Endothelial cell of umbilical vein (primary cell): ENCODE measurements around the gene RPS19BP1. TPM values are rescaled to one million over a fixed set of nuclear protein-coding genes. Genes with fewer than 3 reads are reported as not detected.
A peak's percentile ranks its signal among the peaks of the same experiment; 100 is the strongest.

Experiments
- BruUV-seq: library from RNA; stranded (reverse); fragments of 400-500 nt; replicated peaks from 2 replicates; lab custom pipeline; 2021; lab: Mats Ljungman, UMichigan
- CTCF ChIA-PET: fragments of 300-600, 350-600 bp; sonication (Branson Sonifier 250); formaldehyde crosslinking; loops from one replicate; lab custom pipeline; 2021; ENCODE audit warnings: antibody characterized with exemption, inconsistent platforms; lab: Charles Lee
- POLR2A ChIA-PET: fragments of 300-600, 350-600 bp; sonication (Branson Sonifier 250); formaldehyde crosslinking; loops from one replicate; lab custom pipeline; 2021; ENCODE audit warnings: antibody characterized with exemption, inconsistent platforms; lab: Charles Lee
- DNase-seq: peaks from one replicate; pipeline ENCODE4 v3.0.0-alpha.2; 2011; ENCODE audit warnings: low read depth, low spot score
- FAIRE-seq: peaks from 2 replicates; lab custom pipeline; 2011; peaks lifted over from hg19 to GRCh38; lab: Jason Lieb, UNC
- H2AFZ ChIP-seq: 2 replicates; pipeline ENCODE4 v1.6.0; 2012; ENCODE audit warnings: low read depth, low read length, control low read depth, inconsistent platforms
- H3K27ac ChIP-seq: 2 replicates; pipeline ENCODE4 v1.5.1; 2011; ENCODE audit warnings: low read depth, mild to moderate bottlenecking, control low read depth, low read length, moderate library complexity; ENCODE audit not compliant: insufficient read depth
- H3K27me3 ChIP-seq, 2 experiments: 2 replicates each; pipeline versions ENCODE4 v1.6.0 to v1.6.1; 2011; ENCODE audit warnings: low read length in 2 of 2, mixed read lengths in 1 of 2; ENCODE audit not compliant: control insufficient read depth in 2 of 2, insufficient read depth in 2 of 2
- H3K36me3 ChIP-seq, 2 experiments: 2 replicates in 1 of 2; 3 replicates in 1 of 2; pipeline ENCODE4 v1.5.1; 2011; ENCODE audit warnings: low read length in 2 of 2, mild to moderate bottlenecking in 1 of 2, moderate library complexity in 1 of 2; ENCODE audit not compliant: control insufficient read depth in 2 of 2, insufficient read depth in 2 of 2; ENCODE audit errors: extremely low read depth in 1 of 2
- H3K4me1 ChIP-seq: 3 replicates; pipeline ENCODE4 v1.5.1; 2011; ENCODE audit warnings: mild to moderate bottlenecking, low read length; ENCODE audit not compliant: control insufficient read depth, insufficient read depth; ENCODE audit errors: extremely low read depth
- H3K4me2 ChIP-seq: 2 replicates; pipeline ENCODE4 v1.6.1; 2011; ENCODE audit warnings: low read length, control low read depth, mixed read lengths; ENCODE audit not compliant: insufficient read depth
- H3K4me3 ChIP-seq, 3 experiments: fragments of 200-600 bp in 1 of 3; sonication (generic), shearing (Covaris generic) in 1 of 3; replicated peaks in 1 of 3; 2 replicates each; pipeline ENCODE4 v1.5.1; 2011 to 2016; ENCODE audit warnings: control low read depth in 3 of 3, low read length in 3 of 3, mild to moderate bottlenecking in 2 of 3, inconsistent platforms in 1 of 3, low read depth in 1 of 3, moderate library complexity in 1 of 3; ENCODE audit not compliant: insufficient read depth in 1 of 3
- H3K79me2 ChIP-seq: 2 replicates; pipeline ENCODE4 v1.6.0; 2012; ENCODE audit warnings: low read length, inconsistent platforms; ENCODE audit not compliant: control insufficient read depth, insufficient read depth
- H3K9ac ChIP-seq: replicated peaks from 2 replicates; pipeline ENCODE3; 2011; ENCODE audit warnings: low read length, control low read depth; ENCODE audit not compliant: insufficient read depth; ENCODE audit errors: extremely low read depth
- H3K9me1 ChIP-seq: replicated peaks from 3 replicates; pipeline ENCODE4 v1.6.0; 2011; ENCODE audit warnings: mild to moderate bottlenecking, low read length; ENCODE audit not compliant: control insufficient read depth, insufficient read depth; ENCODE audit errors: extremely low read depth
- H3K9me3 ChIP-seq: replicated peaks from 2 replicates; pipeline ENCODE4 v1.5.1; 2012; ENCODE audit warnings: low read length, inconsistent platforms; ENCODE audit not compliant: control insufficient read depth, insufficient read depth
- H4K20me1 ChIP-seq: replicated peaks from 2 replicates; pipeline ENCODE3; 2011; ENCODE audit warnings: mild to moderate bottlenecking, low read length; ENCODE audit not compliant: control insufficient read depth, insufficient read depth; ENCODE audit errors: extremely low read depth
- EZH2 ChIP-seq: IDR thresholded peaks from 2 replicates; pipeline ENCODE4 v1.6.1; 2012; ENCODE audit warnings: borderline replicate concordance, low read depth, mild to moderate bottlenecking, moderate library complexity, low read length, inconsistent platforms; ENCODE audit not compliant: severe bottlenecking
- FOS ChIP-seq: IDR thresholded peaks from 2 replicates; pipeline ENCODE4 v1.6.1; 2011; ENCODE audit warnings: mild to moderate bottlenecking, low read length, moderate library complexity, borderline replicate concordance; ENCODE audit not compliant: insufficient read depth
- GATA2 ChIP-seq: IDR thresholded peaks from 2 replicates; pipeline ENCODE4 v1.7.0; 2011; ENCODE audit warnings: low read depth, mild to moderate bottlenecking, moderate library complexity, mixed read lengths, low read length; ENCODE audit not compliant: insufficient read length, insufficient read depth
- JUN ChIP-seq: IDR thresholded peaks from 2 replicates; pipeline ENCODE4 v1.6.1; 2011; ENCODE audit warnings: borderline replicate concordance, low read depth; ENCODE audit not compliant: insufficient read length, insufficient read depth
- MYC ChIP-seq: IDR thresholded peaks from one replicate; pipeline ENCODE4 v1.6.1; 2011; ENCODE audit warnings: mild to moderate bottlenecking, low read depth, low read length
- POLR2A ChIP-seq: IDR thresholded peaks from 2 replicates; pipeline ENCODE4 v1.6.1; 2012; ENCODE audit warnings: low read depth, mild to moderate bottlenecking, control low read depth, low read length
- POLR2AphosphoS5 ChIP-seq: IDR thresholded peaks from 2 replicates; pipeline ENCODE4 v1.6.1; 2012; ENCODE audit warnings: low read depth, mild to moderate bottlenecking, control low read depth, low read length, moderate library complexity; ENCODE audit not compliant: insufficient read depth
- dilution Hi-C: fragments of 300-500 bp; cut with MboI; formaldehyde crosslinking; loops from one replicate; pipeline ENCODE4 v1.15.0; 2019; ENCODE audit warnings: low sequenced_read_pairs; ENCODE audit not compliant: extremely low pct_ligation_motif_present
- intact Hi-C: fragments of 100-400 bp; cut with micrococcal nuclease; formaldehyde crosslinking; loops from one replicate; pipeline ENCODE4 v1.10.0; 2022
- polyA plus RNA-seq, 4 experiments: library from polyadenylated mRNA; depleted of rRNA in 3 of 4; stranded (reverse) in 3 of 4; unstranded in 1 of 4; fragments of >200 nt; gene quantifications; 2 replicates each; pipeline versions ENCODE4 v1.2.1 to v1.2.3, GENCODE V29; 2011 to 2012; ENCODE audit warnings: missing spikeins in 1 of 4
- total RNA-seq: library from RNA; stranded (reverse); gene quantifications from 2 replicates; pipeline ENCODE4 v1.2.3, GENCODE V29; 2021
- TF ChIP-seq, protein P1 (sequence below): IDR thresholded peaks from 2 replicates; pipeline ENCODE4 v1.6.1; 2011; ENCODE audit not compliant: insufficient read depth, insufficient read length
- TF ChIP-seq, protein P2 (sequence below), 2 donors: IDR thresholded peaks; 1 replicate in 1 of 2; 2 replicates in 1 of 2; pipeline ENCODE4 v1.5.1; 2011; ENCODE audit warnings: low read length in 2 of 2, mild to moderate bottlenecking in 2 of 2, moderate library complexity in 2 of 2, control low read depth in 1 of 2, inconsistent platforms in 1 of 2, low read depth in 1 of 2; ENCODE audit not compliant: insufficient read depth in 1 of 2; ENCODE audit errors: extremely low read depth in 1 of 2

Gene RPS19BP1
- total and polyA plus RNA-seq, 2 donors (not counting 3 experiments of a cell fraction or from before 2014, with no cell fraction given) = 66.6 to 84.3 TPM

DNA sequence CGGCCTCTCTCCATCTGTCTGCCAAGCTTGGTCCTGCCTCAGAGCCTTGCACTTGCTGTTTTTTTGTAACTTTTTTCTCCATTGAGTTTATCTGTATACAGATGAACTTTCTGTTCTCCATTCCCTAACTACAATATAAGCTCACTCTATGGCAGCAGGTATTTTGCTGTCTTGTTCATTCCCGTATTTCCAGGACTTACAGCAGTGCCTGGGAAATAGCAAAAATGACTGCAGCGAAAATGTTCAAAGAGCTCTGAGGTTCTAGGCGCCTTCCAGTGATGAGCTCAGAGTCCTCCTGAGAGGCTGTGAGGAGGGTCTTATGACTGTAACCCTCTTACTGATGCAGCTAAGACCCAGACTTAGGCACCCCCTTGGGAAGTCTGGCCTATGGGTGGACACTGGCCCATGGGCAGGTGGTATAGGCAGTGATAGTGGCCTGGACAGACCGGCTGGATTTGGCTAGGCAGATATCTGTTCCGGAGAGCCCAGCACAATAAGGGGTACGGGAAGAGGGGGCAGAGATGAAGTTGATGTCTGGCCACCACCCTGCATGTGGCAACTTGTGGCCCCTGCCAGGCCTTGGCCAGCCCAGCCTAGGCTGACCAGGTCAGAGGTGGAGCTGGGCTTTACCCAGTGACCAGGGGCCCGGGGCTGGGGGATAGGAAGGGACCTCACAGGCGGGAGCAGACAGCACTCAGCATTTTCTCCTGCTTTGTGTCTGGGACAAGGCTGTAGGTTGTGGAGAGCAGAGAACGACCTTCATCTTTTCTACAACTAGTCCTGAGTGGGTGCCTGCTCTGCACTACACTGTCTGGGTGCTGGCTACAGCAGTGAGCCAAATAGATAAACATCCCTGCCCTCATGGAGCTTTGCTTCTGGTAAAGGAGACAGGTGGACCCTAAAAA, 7.5 kb downstream of the RPS19BP1 start:
- peaks cover 19% of the 10 kb centered on the region for H3K4me1 ChIP-seq
- FAIRE-seq (peak; percentile 65), DNase-seq (no peak)
- no peaks in the 10 kb centered on the region for H4K20me1 ChIP-seq
- H3K4me3 ChIP-seq = no peak overlapping the region
- CTCF ChIA-PET = interaction anchor here (0.7 to 2.5 kb wide), 5 partner anchors 10 to 512 kb away, joined by 3 to 17 read pairs (median 4); partner anchors contain the start of gene RPL3
- peaks cover 5 to 24% of the 10 kb centered on the region in 2 experiments for H3K36me3 ChIP-seq
- intact Hi-C loops (loop anchor here (10.0 kb wide), 2 partner anchors 270 to 350 kb away; no protein-coding TSS in a partner anchor), dilution Hi-C loops (no loop called here)
- TF ChIP-seq, protein P1, sequence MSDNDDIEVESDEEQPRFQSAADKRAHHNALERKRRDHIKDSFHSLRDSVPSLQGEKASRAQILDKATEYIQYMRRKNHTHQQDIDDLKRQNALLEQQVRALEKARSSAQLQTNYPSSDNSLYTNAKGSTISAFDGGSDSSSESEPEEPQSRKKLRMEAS = no peak
- TF ChIP-seq JUN (no peak), POLR2AphosphoS5 (no peak), EZH2 (no peak), MYC (no peak), GATA2 (no peak), FOS (no peak), POLR2A (no peak)
- TF ChIP-seq, protein P2, sequence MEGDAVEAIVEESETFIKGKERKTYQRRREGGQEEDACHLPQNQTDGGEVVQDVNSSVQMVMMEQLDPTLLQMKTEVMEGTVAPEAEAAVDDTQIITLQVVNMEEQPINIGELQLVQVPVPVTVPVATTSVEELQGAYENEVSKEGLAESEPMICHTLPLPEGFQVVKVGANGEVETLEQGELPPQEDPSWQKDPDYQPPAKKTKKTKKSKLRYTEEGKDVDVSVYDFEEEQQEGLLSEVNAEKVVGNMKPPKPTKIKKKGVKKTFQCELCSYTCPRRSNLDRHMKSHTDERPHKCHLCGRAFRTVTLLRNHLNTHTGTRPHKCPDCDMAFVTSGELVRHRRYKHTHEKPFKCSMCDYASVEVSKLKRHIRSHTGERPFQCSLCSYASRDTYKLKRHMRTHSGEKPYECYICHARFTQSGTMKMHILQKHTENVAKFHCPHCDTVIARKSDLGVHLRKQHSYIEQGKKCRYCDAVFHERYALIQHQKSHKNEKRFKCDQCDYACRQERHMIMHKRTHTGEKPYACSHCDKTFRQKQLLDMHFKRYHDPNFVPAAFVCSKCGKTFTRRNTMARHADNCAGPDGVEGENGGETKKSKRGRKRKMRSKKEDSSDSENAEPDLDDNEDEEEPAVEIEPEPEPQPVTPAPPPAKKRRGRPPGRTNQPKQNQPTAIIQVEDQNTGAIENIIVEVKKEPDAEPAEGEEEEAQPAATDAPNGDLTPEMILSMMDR (IDR thresholded peaks at IDR 0.05; ENCODE audit: extremely low read depth in 1 of 2, insufficient read depth in 1 of 2, low read depth in 1 of 2, low read length in 2 of 2) = no peak
- H3K27ac ChIP-seq = no peak overlapping the region
- H2AFZ ChIP-seq = no peak overlapping the region
- no peaks in the 10 kb centered on the region for H3K27me3 ChIP-seq
- H3K79me2 ChIP-seq = peaks cover 60% of the 10 kb centered on the region
- H3K9me3 ChIP-seq = no peaks in the 10 kb centered on the region
- POLR2A ChIA-PET = interaction anchor here (0.7 to 2.5 kb wide), 4 partner anchors 23 to 360 kb away, joined by 3 to 7 read pairs (median 4); partner anchors contain the start of gene MIEF1
- no TSS peak for BruUV-seq
- H3K9ac ChIP-seq = no peak overlapping the region
- no peaks in the 10 kb centered on the region for H3K9me1 ChIP-seq
- no peak overlapping the region for H3K4me2 ChIP-seq
